H1 (cell line): ENCODE results near the gene WFDC12. TPM values are rescaled to one million over a fixed set of nuclear protein-coding genes. Genes with fewer than 3 reads are reported as not detected.

Source experiments
- CTCF ChIA-PET: fragments of 300-600 bp; sonication (Branson Sonifier 250); formaldehyde crosslinking; loops from one replicate; lab custom pipeline; 2021; ENCODE audit not compliant: partially characterized antibody; lab: Charles Lee
- POLR2A ChIA-PET: fragments of 300-600 bp; sonication (Branson Sonifier 250); formaldehyde crosslinking; loops from one replicate; lab custom pipeline; 2021; ENCODE audit warnings: inconsistent platforms; ENCODE audit not compliant: partially characterized antibody; lab: Charles Lee
- DNase-seq, 2 experiments: peaks; one replicate each; pipeline versions ENCODE4 v3.0.0 to v3.0.0-alpha.2; 2010 to 2022; ENCODE audit warnings: low spot score in 2 of 2, low read depth in 1 of 2, mixed read lengths in 1 of 2
- FAIRE-seq: peaks from 2 replicates; lab custom pipeline; 2011; peaks lifted over from hg19 to GRCh38; lab: Jason Lieb, UNC
- H2AFZ ChIP-seq: 2 replicates; pipeline ENCODE4 v1.8.1; 2012; ENCODE audit warnings: low read length, inconsistent platforms
- H2AK5ac ChIP-seq: 2 replicates; pipeline ENCODE4 v1.6.1; 2013; ENCODE audit warnings: low read depth, low read length
- H2BK120ac ChIP-seq: replicated peaks from 2 replicates; pipeline ENCODE3; 2013; ENCODE audit warnings: low read depth, low read length, inconsistent platforms
- H2BK12ac ChIP-seq: 2 replicates; pipeline ENCODE4 v1.6.1; 2013; ENCODE audit warnings: low read depth, low read length
- H2BK15ac ChIP-seq: 2 replicates; pipeline ENCODE4 v1.6.1; 2013; ENCODE audit warnings: low read length
- H2BK20ac ChIP-seq: 2 replicates; pipeline ENCODE4 v1.6.1; 2013; ENCODE audit warnings: low read length
- H2BK5ac ChIP-seq: 2 replicates; pipeline ENCODE4 v1.6.1; 2013; ENCODE audit warnings: low read depth, low read length
- H3K14ac ChIP-seq: 2 replicates; pipeline ENCODE4 v1.6.1; 2013; ENCODE audit warnings: inconsistent platforms; ENCODE audit not compliant: insufficient read length
- H3K18ac ChIP-seq: 2 replicates; pipeline ENCODE4 v1.6.1; 2013; ENCODE audit warnings: low read length; ENCODE audit errors: extremely low read depth
- H3K23ac ChIP-seq: 2 replicates; pipeline ENCODE4 v1.6.1; 2013; ENCODE audit warnings: inconsistent platforms; ENCODE audit not compliant: insufficient read length
- H3K23me2 ChIP-seq: 2 replicates; pipeline ENCODE4 v1.6.1; 2013; ENCODE audit warnings: low read depth, low read length
- H3K27ac ChIP-seq: 2 replicates; pipeline ENCODE4 v1.6.1; 2011; ENCODE audit warnings: low read depth, low read length, inconsistent platforms
- H3K27me3 ChIP-seq, 4 experiments: replicated peaks in 1 of 4; 1 replicate in 1 of 4; 2 replicates in 3 of 4; pipeline versions ENCODE4 v1.6.1 to v1.8.1; 2011 to 2013; ENCODE audit warnings: low read length in 3 of 4, mild to moderate bottlenecking in 3 of 4, inconsistent platforms in 2 of 4, mixed read lengths in 2 of 4, moderate library complexity in 1 of 4; ENCODE audit not compliant: control insufficient read depth in 3 of 4, insufficient read depth in 3 of 4; ENCODE audit errors: extremely low read depth in 1 of 4
- H3K36me3 ChIP-seq, 4 experiments: 2 replicates each; pipeline versions ENCODE4 v1.6.1 to v1.8.1; 2011 to 2013; ENCODE audit warnings: mild to moderate bottlenecking in 4 of 4, low read length in 3 of 4, moderate library complexity in 2 of 4, control low read depth in 1 of 4, inconsistent platforms in 1 of 4; ENCODE audit not compliant: insufficient read depth in 4 of 4, control insufficient read depth in 2 of 4
- H3K4ac ChIP-seq: replicated peaks from 2 replicates; pipeline ENCODE3; 2013; ENCODE audit warnings: low read length, low read depth, mixed read lengths, inconsistent platforms; ENCODE audit not compliant: insufficient read length
- H3K4me1 ChIP-seq, 4 experiments: replicated peaks in 1 of 4; 1 replicate in 1 of 4; 2 replicates in 3 of 4; pipeline versions ENCODE4 v1.6.1 to v1.8.1; 2011 to 2013; ENCODE audit warnings: low read length in 3 of 4, inconsistent platforms in 2 of 4, mixed read lengths in 1 of 4; ENCODE audit not compliant: insufficient read depth in 4 of 4, control insufficient read depth in 3 of 4
- H3K4me2 ChIP-seq, 2 experiments: 2 replicates each; pipeline versions ENCODE4 v1.6.1 to v1.8.1; 2011 to 2013; ENCODE audit warnings: low read depth in 2 of 2, low read length in 2 of 2, control low read depth in 1 of 2, inconsistent platforms in 1 of 2, mild to moderate bottlenecking in 1 of 2; ENCODE audit not compliant: insufficient read depth in 1 of 2
- H3K4me3 ChIP-seq, 4 experiments: fragments of 200-600, 300-600 bp in 1 of 4; sonication (generic), shearing (Covaris generic), sonication (Bioruptor Twin) in 1 of 4; 2 replicates each; pipeline versions ENCODE4 v1.5.1 to v1.8.1; 2011 to 2016; ENCODE audit warnings: low read length in 4 of 4, low read depth in 3 of 4, control low read depth in 2 of 4, inconsistent platforms in 2 of 4, mild to moderate bottlenecking in 2 of 4, mixed read lengths in 1 of 4, moderate library complexity in 1 of 4; ENCODE audit not compliant: insufficient read depth in 2 of 4; ENCODE audit errors: extremely low read depth in 1 of 4
- H3K56ac ChIP-seq: replicated peaks from 2 replicates; pipeline ENCODE3; 2013; ENCODE audit warnings: low read depth, mild to moderate bottlenecking, mixed read lengths, low read length, inconsistent platforms; ENCODE audit not compliant: insufficient read length
- H3K79me1 ChIP-seq: 2 replicates; pipeline ENCODE4 v1.6.1; 2013; ENCODE audit warnings: low read depth, low read length, control low read depth
- H3K79me2 ChIP-seq, 2 experiments: 2 replicates each; pipeline versions ENCODE4 v1.6.1 to v1.8.1; 2012 to 2013; ENCODE audit warnings: low read length in 2 of 2, mild to moderate bottlenecking in 2 of 2, inconsistent platforms in 1 of 2; ENCODE audit not compliant: insufficient read depth in 2 of 2, control insufficient read depth in 1 of 2
- H3K9ac ChIP-seq, 4 experiments: replicated peaks in 1 of 4; 1 replicate in 1 of 4; 2 replicates in 3 of 4; pipeline versions ENCODE4 v1.6.1 to v1.8.1; 2011 to 2013; ENCODE audit warnings: low read depth in 3 of 4, low read length in 3 of 4, control low read depth in 2 of 4, mild to moderate bottlenecking in 2 of 4, moderate library complexity in 2 of 4, inconsistent platforms in 1 of 4; ENCODE audit errors: extremely low read depth in 1 of 4
- H3K9me3 ChIP-seq, 2 experiments: 2 replicates each; pipeline versions ENCODE4 v1.6.1 to v1.8.1; 2012 to 2013; ENCODE audit warnings: mild to moderate bottlenecking in 2 of 2, moderate library complexity in 2 of 2, control low read depth in 1 of 2, inconsistent platforms in 1 of 2, low read depth in 1 of 2, low read length in 1 of 2, mixed read lengths in 1 of 2; ENCODE audit not compliant: insufficient read depth in 2 of 2
- H4K20me1 ChIP-seq, 2 experiments: replicated peaks in 1 of 2; 2 replicates each; pipeline versions ENCODE3 to v1.8.1; 2011 to 2013; ENCODE audit warnings: inconsistent platforms in 2 of 2, low read length in 2 of 2, mild to moderate bottlenecking in 1 of 2; ENCODE audit not compliant: insufficient read depth in 2 of 2, control insufficient read depth in 1 of 2
- H4K5ac ChIP-seq: 2 replicates; pipeline ENCODE4 v1.6.1; 2013; ENCODE audit warnings: low read length, low read depth, mixed read lengths, inconsistent platforms; ENCODE audit not compliant: insufficient read length
- H4K8ac ChIP-seq: 2 replicates; pipeline ENCODE4 v1.8.0; 2013; ENCODE audit warnings: mild to moderate bottlenecking, moderate library complexity, low read length, inconsistent platforms; ENCODE audit not compliant: insufficient read depth; ENCODE audit errors: extremely low read depth
- H4K91ac ChIP-seq: replicated peaks from 2 replicates; pipeline ENCODE3; 2013; ENCODE audit warnings: low read length, mixed read lengths, inconsistent platforms; ENCODE audit not compliant: insufficient read length
- BACH1 ChIP-seq: IDR thresholded peaks from 2 replicates; pipeline ENCODE4 v1.6.1; 2012; ENCODE audit warnings: low read length, improper control_type of control experiment
- CBX8 ChIP-seq: fragments of 300-800, 300-1000 bp; sonication (generic); IDR thresholded peaks from 2 replicates; pipeline ENCODE4 v1.7.1; 2016; ENCODE audit warnings: low read depth, low read length, borderline replicate concordance
- GABPA ChIP-seq: IDR thresholded peaks from 2 replicates; pipeline ENCODE4 v1.6.1; 2011; ENCODE audit warnings: mild to moderate bottlenecking, low read length, moderate library complexity, borderline replicate concordance; ENCODE audit not compliant: insufficient read depth
- HDAC2 ChIP-seq, 2 experiments: fragments of 300-600 bp in 1 of 2; sonication (generic) in 1 of 2; IDR thresholded peaks; 2 replicates each; pipeline ENCODE4 v1.6.1; 2011 to 2012; ENCODE audit warnings: low read depth in 2 of 2, low read length in 2 of 2, mild to moderate bottlenecking in 2 of 2, moderate library complexity in 2 of 2, borderline replicate concordance in 1 of 2, inconsistent platforms in 1 of 2
- KDM4A ChIP-seq: IDR thresholded peaks from one replicate; pipeline ENCODE4 v1.7.1; 2012; ENCODE audit warnings: low read depth, mild to moderate bottlenecking, moderate library complexity, low read length, inconsistent platforms; ENCODE audit not compliant: severe bottlenecking
- KDM5A ChIP-seq: fragments of 200-600 bp; IDR thresholded peaks from 2 replicates; pipeline ENCODE4 v1.7.1; 2012; ENCODE audit warnings: mild to moderate bottlenecking, low read length, inconsistent platforms, mixed read lengths
- NANOG ChIP-seq: IDR thresholded peaks from 2 replicates; pipeline ENCODE4 v1.6.1; 2011; ENCODE audit warnings: low read length, low read depth, mild to moderate bottlenecking, inconsistent platforms; ENCODE audit not compliant: insufficient read depth, poor library complexity, severe bottlenecking
- POLR2A ChIP-seq, 2 experiments: IDR thresholded peaks; 1 replicate in 1 of 2; 2 replicates in 1 of 2; pipeline ENCODE4 v1.6.1; 2011; ENCODE audit warnings: low read depth in 2 of 2, low read length in 2 of 2, mild to moderate bottlenecking in 2 of 2; ENCODE audit errors: control extremely low read depth in 1 of 2
- POU5F1 ChIP-seq: IDR thresholded peaks from 2 replicates; pipeline ENCODE4 v1.6.1; 2011; ENCODE audit warnings: low read depth, mild to moderate bottlenecking, low read length, moderate library complexity
- SUZ12 ChIP-seq: fragments of 200-600 bp; sonication (generic); IDR thresholded peaks from 2 replicates; pipeline ENCODE4 v1.6.1; 2012; ENCODE audit warnings: mild to moderate bottlenecking, inconsistent platforms, low read length, moderate library complexity, mixed read lengths
- USF2 ChIP-seq: IDR thresholded peaks from 2 replicates; pipeline ENCODE4 v1.6.1; 2011; ENCODE audit warnings: low read length, improper control_type of control experiment
- WGBS, 2 experiments: shearing (Covaris generic) in 1 of 2; methylation state at CpG; one replicate each; pipeline versions ENCODE4 v1.1.6 to v1.1.7; 2013 to 2015; ENCODE audit warnings: low lambda C conversion rate in 2 of 2, mixed read lengths in 2 of 2, inconsistent platforms in 1 of 2, low coverage in 1 of 2, missing lambda C conversion rate in 1 of 2; ENCODE audit not compliant: insufficient replicate concordance in 2 of 2, insufficient coverage in 1 of 2, insufficient read length in 1 of 2; ENCODE audit errors: extremely low coverage in 1 of 2, missing lambda C conversion rate in 1 of 2; 5-methylcytosine and 5-hydroxymethylcytosine counted together
- polyA plus RNA-seq, 7 experiments: library from polyadenylated mRNA; depleted of rRNA in 3 of 7; stranded (reverse) in 5 of 7; unstranded in 2 of 7; fragments of >200 nt in 5 of 7; fragments of 200-250 nt in 2 of 7; gene quantifications; 1 replicate in 5 of 7; 2 replicates in 1 of 7; 4 replicates in 1 of 7; pipeline versions ENCODE4 v1.2.1 to v1.2.3, GENCODE V29; 2011 to 2013; ENCODE audit warnings: missing spikeins in 2 of 7, mixed read lengths in 2 of 7
- total RNA-seq: library from RNA; stranded (reverse); fragmentation: NEBNext Ultra II Directional; extraction: Animal tissue kit (Norgen Biotek cat#: 25700); gene quantifications from 2 replicates; pipeline ENCODE4 v1.2.1, GENCODE V29; 2021

The WFDC12 gene
- total and polyA plus RNA-seq, 2 of the 8 experiments (the other 6 are each of a cell fraction or from before 2014, with no cell fraction given): not detected

- CTCF ChIA-PET: interaction anchor here (0.6 to 17.6 kb wide), 30 partner anchors 8 to 206 kb away, joined by 3 to 233 read pairs (median 8); partner anchors contain the start of gene WFDC5
- H3K4ac ChIP-seq: no peak overlapping the region
- TF ChIP-seq CBX8 (no peak), NANOG (no peak), SUZ12 (no peak), GABPA (no peak), HDAC2 (IDR thresholded peaks at IDR 0.05; ENCODE audit: borderline replicate concordance in 1 of 2, low read depth in 2 of 2, low read length in 2 of 2) (no peak), KDM4A (no peak), POU5F1 (no peak), KDM5A (no peak), USF2 (no peak), POLR2A (IDR thresholded peaks at IDR 0.05; ENCODE audit: control extremely low read depth in 1 of 2, low read depth in 2 of 2, low read length in 2 of 2) (no peak), BACH1 (no peak)
These were observed 29.2 kb downstream of the WFDC12 start for GRCh38 chr20:45094864-45095574.

More at GRCh38 chr20:45094864-45095574, 29.2 kb downstream of the WFDC12 start:
- peaks cover 0 to 5% (median 0%) of the 10 kb centered on the region in 4 experiments; a peak in 1 of 8 replicates for H3K36me3 ChIP-seq
- H3K23ac ChIP-seq: no peak overlapping the region
- peaks cover 0 to 8% of the 10 kb centered on the region in 2 experiments; a peak in 2 of 4 replicates for H3K9me3 ChIP-seq
- DNase-seq (no peak), FAIRE-seq (no peak)
- no peak overlapping the region for H2BK120ac ChIP-seq
- no peak overlapping the region; the same call in 1 of the 2 replicates for H2BK15ac ChIP-seq
- H4K91ac ChIP-seq: no peak overlapping the region
- H3K56ac ChIP-seq: no peak overlapping the region
- POLR2A ChIA-PET: interaction anchor here (0.8 to 1.7 kb wide), 3 partner anchors 20 to 82 kb away, joined by 3 to 6 read pairs (median 4); partner anchors contain the start of gene WFDC5
- H3K4me2 ChIP-seq: no peak overlapping the region
- H3K79me2 ChIP-seq: no peaks in the 10 kb centered on the region
- H2BK12ac ChIP-seq: no peak overlapping the region
- no peak overlapping the region for H4K8ac ChIP-seq
- H3K23me2 ChIP-seq: no peaks in the 10 kb centered on the region
- H3K27ac ChIP-seq: no peak overlapping the region
- no peak overlapping the region for H3K9ac ChIP-seq
- H3K79me1 ChIP-seq: no peaks in the 10 kb centered on the region
- 89% methylated on average over 11 of the region's 11 CpGs; no CpG with 5 or more reads in 1 of the 2 experiments for WGBS, 2 experiments
- H4K20me1 ChIP-seq: peaks cover 3 to 4% of the 10 kb centered on the region in 2 experiments
- H3K4me1 ChIP-seq: peaks cover 0 to 7% (median 2%) of the 10 kb centered on the region in 4 experiments; a peak in 5 of 7 replicates
- no peak overlapping the region for H4K5ac ChIP-seq
- H3K18ac ChIP-seq: no peak overlapping the region
- H3K14ac ChIP-seq: no peak overlapping the region
- H2BK20ac ChIP-seq: no peak overlapping the region
- peaks cover 5 to 26% (median 20%) of the 10 kb centered on the region in 4 experiments for H3K27me3 ChIP-seq
- H2AK5ac ChIP-seq: no peak overlapping the region
- H3K4me3 ChIP-seq: no peak overlapping the region
- no peak overlapping the region for H2BK5ac ChIP-seq
- H2AFZ ChIP-seq: no peak overlapping the region
